ENCODE data around the gene SLC35F3.

SLC35F3 gene

DNA sequence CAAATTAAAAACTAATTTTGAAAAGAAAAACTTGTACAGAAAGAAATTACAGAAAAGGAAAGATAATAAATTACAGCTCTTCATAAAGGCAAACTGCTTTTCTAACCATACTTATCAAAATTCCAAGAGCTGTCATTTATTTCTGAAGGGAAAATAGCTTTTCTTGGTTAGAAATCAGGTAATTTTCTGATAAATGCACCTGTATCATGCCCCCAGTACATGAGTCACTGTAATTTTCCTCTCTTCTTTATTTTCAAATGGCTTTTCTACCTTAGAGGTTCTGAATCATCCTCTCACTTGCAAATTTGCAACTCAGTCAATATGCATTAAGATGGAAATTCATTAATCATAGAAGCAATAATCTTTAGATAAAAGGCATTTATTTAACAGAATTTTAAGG lies 100.1 kb downstream of the SLC35F3 start:
- TF ChIP-seq, protein P1, sequence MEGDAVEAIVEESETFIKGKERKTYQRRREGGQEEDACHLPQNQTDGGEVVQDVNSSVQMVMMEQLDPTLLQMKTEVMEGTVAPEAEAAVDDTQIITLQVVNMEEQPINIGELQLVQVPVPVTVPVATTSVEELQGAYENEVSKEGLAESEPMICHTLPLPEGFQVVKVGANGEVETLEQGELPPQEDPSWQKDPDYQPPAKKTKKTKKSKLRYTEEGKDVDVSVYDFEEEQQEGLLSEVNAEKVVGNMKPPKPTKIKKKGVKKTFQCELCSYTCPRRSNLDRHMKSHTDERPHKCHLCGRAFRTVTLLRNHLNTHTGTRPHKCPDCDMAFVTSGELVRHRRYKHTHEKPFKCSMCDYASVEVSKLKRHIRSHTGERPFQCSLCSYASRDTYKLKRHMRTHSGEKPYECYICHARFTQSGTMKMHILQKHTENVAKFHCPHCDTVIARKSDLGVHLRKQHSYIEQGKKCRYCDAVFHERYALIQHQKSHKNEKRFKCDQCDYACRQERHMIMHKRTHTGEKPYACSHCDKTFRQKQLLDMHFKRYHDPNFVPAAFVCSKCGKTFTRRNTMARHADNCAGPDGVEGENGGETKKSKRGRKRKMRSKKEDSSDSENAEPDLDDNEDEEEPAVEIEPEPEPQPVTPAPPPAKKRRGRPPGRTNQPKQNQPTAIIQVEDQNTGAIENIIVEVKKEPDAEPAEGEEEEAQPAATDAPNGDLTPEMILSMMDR (IDR thresholded peaks at IDR 0.05; ENCODE audit: extremely low read depth, insufficient read depth, missing control alignments): no peak
- DNase-seq (ENCODE audit: low spot score): no peak
- in situ Hi-C loops (cut with MboI; ENCODE audit: low pct_unique_long_range_greater_than_20kb, low sequenced_read_pairs, unreplicated experiment): no loop called here

DNA sequence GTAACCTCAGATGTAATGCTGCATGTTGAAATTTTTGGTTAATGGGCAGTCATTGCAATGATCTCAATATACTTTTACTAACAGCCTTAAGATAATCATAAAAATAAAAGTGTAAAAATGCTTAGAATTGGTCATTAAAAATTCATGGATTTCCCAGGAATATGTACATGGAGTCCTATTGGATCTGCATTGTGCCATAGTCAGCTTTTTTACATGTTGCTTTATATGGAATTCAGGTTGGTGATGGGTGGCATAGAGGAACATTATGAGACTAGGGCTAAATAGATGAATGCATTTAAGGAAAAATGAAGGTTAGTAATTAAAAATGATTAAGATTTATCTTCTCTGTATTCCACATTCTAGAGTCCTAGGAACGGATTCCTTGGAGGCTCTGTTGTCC lies 103.2 kb downstream of the SLC35F3 start:
- no peak for DNase-seq (ENCODE audit: low spot score)
- TF ChIP-seq, protein P1 (IDR thresholded peaks at IDR 0.05; ENCODE audit: extremely low read depth, insufficient read depth, missing control alignments): no peak
- in situ Hi-C loops (cut with MboI; ENCODE audit: low pct_unique_long_range_greater_than_20kb, low sequenced_read_pairs, unreplicated experiment): no loop called here

DNA sequence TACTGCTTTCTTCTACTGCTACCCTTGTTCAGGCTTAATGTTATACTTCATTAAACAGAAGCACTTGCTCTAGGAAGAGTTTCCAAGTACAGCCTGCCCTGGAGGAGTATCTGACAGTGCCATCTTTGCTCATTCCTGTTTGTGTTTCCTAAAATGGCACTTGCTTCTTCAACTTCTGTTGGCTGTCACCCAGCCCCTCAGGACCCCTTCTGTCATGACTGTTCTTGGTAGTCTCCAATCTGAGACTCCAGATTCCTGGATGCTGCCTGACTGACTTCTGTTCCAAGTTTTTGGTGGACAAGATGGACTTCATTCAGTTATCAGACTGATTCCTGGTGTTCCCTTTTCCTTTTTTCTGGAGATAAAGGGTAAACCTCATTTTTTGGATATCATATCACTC lies 104.1 kb downstream of the SLC35F3 start:
- TF ChIP-seq, protein P1 (IDR thresholded peaks at IDR 0.05; ENCODE audit: extremely low read depth, insufficient read depth, missing control alignments): no peak
- in situ Hi-C loops (cut with MboI; ENCODE audit: low pct_unique_long_range_greater_than_20kb, low sequenced_read_pairs, unreplicated experiment): no loop called here
- no peak for DNase-seq (ENCODE audit: low spot score)

DNA sequence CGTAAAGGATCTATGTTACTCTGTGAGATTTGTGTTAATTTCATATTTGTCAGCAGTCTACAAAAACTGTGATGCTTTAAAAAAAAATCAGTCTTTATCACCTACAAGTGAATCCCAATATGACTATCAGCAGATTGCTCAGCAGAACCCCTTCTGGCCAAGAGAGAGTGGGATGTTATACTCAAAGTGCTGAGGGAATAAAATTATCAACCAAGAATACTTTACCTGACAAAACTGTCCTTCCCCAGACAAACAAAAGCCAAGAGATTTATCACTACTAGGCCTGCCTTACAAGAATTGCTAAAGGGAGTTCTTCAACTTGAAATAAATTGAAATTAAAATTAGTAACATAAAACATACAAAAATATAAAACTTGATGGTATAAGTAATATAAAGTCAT lies 105.2 kb downstream of the SLC35F3 start:
- in situ Hi-C loops (cut with MboI; ENCODE audit: low pct_unique_long_range_greater_than_20kb, low sequenced_read_pairs, unreplicated experiment): no loop called here

DNA sequence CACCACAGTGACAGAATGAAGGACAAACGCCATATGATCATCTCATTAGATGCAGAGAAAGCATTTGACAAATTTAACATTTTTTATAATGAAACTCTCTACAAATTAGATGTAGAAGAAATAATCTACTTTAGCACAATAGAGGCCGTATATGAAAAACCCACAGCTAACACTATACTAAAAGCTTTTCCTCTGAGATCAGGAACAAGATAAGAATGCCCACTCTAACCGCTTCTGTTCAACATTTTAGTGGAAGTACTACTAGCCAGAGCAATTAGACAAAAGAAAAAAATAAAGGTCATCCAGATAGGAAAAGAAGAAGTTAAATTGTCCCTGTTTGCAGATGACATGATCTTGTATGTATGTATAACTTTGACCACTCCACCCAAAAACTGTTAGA lies 109.7 kb downstream of the SLC35F3 start:
- DNase-seq (ENCODE audit: low spot score): no peak
- TF ChIP-seq, protein P1 (IDR thresholded peaks at IDR 0.05; ENCODE audit: extremely low read depth, insufficient read depth, missing control alignments): no peak
- in situ Hi-C loops (cut with MboI; ENCODE audit: low pct_unique_long_range_greater_than_20kb, low sequenced_read_pairs, unreplicated experiment): no loop called here

More for the DNA sequence above, 105.2 kb downstream of the SLC35F3 start:
- no peak for DNase-seq (ENCODE audit: low spot score)
- TF ChIP-seq, protein P1 (IDR thresholded peaks at IDR 0.05; ENCODE audit: extremely low read depth, insufficient read depth, missing control alignments): no peak

DNA sequence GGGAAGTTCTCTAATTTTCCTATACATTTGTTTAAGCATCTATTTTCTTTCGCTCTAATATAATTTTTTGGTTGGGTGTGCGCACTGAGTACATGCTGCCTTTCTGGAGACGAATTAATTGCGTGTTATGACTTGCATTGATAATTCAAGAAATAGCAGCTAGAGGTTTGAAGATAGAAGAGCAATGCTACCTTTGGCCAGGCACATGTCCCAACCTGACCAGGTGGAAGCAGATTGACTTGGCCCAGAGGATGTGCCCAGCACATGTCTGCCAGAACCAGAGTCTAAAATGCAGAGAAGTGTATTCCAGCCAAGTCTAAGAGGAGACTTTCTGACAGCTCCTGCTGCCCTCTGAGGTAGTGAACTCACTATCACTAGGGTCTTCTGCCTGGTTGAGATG lies 114.3 kb downstream of the SLC35F3 start:
- TF ChIP-seq, protein P1 (IDR thresholded peaks at IDR 0.05; ENCODE audit: extremely low read depth, insufficient read depth, missing control alignments): no peak
- in situ Hi-C loops (cut with MboI; ENCODE audit: low pct_unique_long_range_greater_than_20kb, low sequenced_read_pairs, unreplicated experiment): no loop called here

DNA sequence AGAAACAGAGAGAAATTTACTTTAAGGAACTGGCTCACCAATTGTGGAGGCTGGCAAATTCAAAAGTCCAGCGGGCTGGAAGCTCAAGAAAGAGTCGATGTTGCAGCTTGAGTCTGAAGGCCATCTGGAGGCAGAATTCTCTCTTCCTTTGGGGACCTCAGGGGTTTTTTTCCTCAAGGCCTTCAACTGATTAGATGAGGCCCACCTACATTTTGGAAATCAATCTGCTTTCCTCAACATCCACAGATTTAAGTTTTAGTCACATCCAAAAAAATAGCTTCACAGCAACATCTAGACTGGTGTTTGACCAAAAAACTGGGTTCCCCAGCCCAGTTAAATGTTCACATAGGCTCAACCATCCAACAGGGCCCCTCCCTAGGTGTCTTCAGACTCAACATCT lies 114.9 kb downstream of the SLC35F3 start:
- TF ChIP-seq, protein P1 (IDR thresholded peaks at IDR 0.05; ENCODE audit: extremely low read depth, insufficient read depth, missing control alignments): no peak
- no peak for DNase-seq (ENCODE audit: low spot score)
- in situ Hi-C loops (cut with MboI; ENCODE audit: low pct_unique_long_range_greater_than_20kb, low sequenced_read_pairs, unreplicated experiment): no loop called here

More for the DNA sequence above, 114.3 kb downstream of the SLC35F3 start:
- DNase-seq (ENCODE audit: low spot score): no peak
